ENCODE measurements around the gene IQCK. TPM values are rescaled to one million over a fixed set of nuclear protein-coding genes. Genes with fewer than 3 reads are reported as not detected.

Gene IQCK
- total and polyA plus RNA-seq, 2 donors (not counting 3 experiments of a cell fraction or from before 2014, with no cell fraction given) = 17.2 to 18.1 TPM

GRCh38 chr16:19776565-19776964 is 58.5 kb downstream of the IQCK start:
- Histone ChIP-seq H3K36me3 (ENCODE audit: control insufficient read depth in 2 of 2, extremely low read depth in 1 of 2, insufficient read depth in 2 of 2, low read length in 2 of 2) (no peaks in the 10 kb centered on the region), H3K4me1 (ENCODE audit: control insufficient read depth, extremely low read depth, insufficient read depth, low read length) (peaks cover 4% of the 10 kb centered on the region), H3K79me2 (ENCODE audit: control insufficient read depth, insufficient read depth, low read length) (no peaks in the 10 kb centered on the region), H2AFZ (ENCODE audit: low read depth, low read length) (no peak overlapping the region), H3K27me3 (ENCODE audit: control insufficient read depth in 2 of 2, insufficient read depth in 2 of 2, low read length in 2 of 2) (no peaks in the 10 kb centered on the region), H3K4me2 (ENCODE audit: insufficient read depth, low read length) (no peak overlapping the region), H3K9me1 (replicated peaks; ENCODE audit: control insufficient read depth, extremely low read depth, insufficient read depth, low read length) (no peaks in the 10 kb centered on the region), H3K9me3 (replicated peaks; ENCODE audit: control insufficient read depth, insufficient read depth, low read length) (no peaks in the 10 kb centered on the region), H3K27ac (ENCODE audit: insufficient read depth, low read depth, low read length) (no peak overlapping the region), H3K9ac (replicated peaks; ENCODE audit: extremely low read depth, insufficient read depth, low read length) (no peak overlapping the region), H3K4me3 (replicated peaks in 1 of 3; ENCODE audit: insufficient read depth in 1 of 3, low read depth in 1 of 3, low read length in 3 of 3) (no peak overlapping the region), H4K20me1 (replicated peaks; ENCODE audit: control insufficient read depth, extremely low read depth, insufficient read depth, low read length) (no peaks in the 10 kb centered on the region)
- dilution Hi-C loops (cut with MboI; ENCODE audit: extremely low pct_ligation_motif_present, low sequenced_read_pairs) (no loop called here), intact Hi-C loops (cut with micrococcal nuclease) (no loop called here)
- POLR2A ChIA-PET = no interaction called here
- TF ChIP-seq MYC (IDR thresholded peaks at IDR 0.05; ENCODE audit: low read depth, low read length) (no peak), FOS (IDR thresholded peaks at IDR 0.05; ENCODE audit: borderline replicate concordance, insufficient read depth, low read length) (no peak), CTCF (IDR thresholded peaks at IDR 0.05; ENCODE audit: extremely low read depth in 1 of 2, insufficient read depth in 1 of 2, low read depth in 1 of 2, low read length in 2 of 2) (no peak), GATA2 (IDR thresholded peaks at IDR 0.05; ENCODE audit: insufficient read depth, insufficient read length, low read depth, low read length) (no peak), EZH2 (IDR thresholded peaks at IDR 0.05; ENCODE audit: borderline replicate concordance, low read depth, low read length, severe bottlenecking) (no peak), JUN (IDR thresholded peaks at IDR 0.05; ENCODE audit: borderline replicate concordance, insufficient read depth, insufficient read length, low read depth) (no peak), POLR2A (IDR thresholded peaks at IDR 0.05; ENCODE audit: low read depth, low read length) (no peak), MAX (IDR thresholded peaks at IDR 0.05; ENCODE audit: insufficient read depth, insufficient read length) (no peak), POLR2AphosphoS5 (IDR thresholded peaks at IDR 0.05; ENCODE audit: insufficient read depth, low read depth, low read length) (no peak)
- no TSS peak for BruUV-seq (replicated peaks)
- FAIRE-seq (no peak), DNase-seq (ENCODE audit: low read depth, low spot score) (no peak)
- CTCF ChIA-PET = no interaction called here

Data from endothelial cell of umbilical vein (primary cell).